ENCODE data around the gene PPP2R5A. TPM values are rescaled to one million over a fixed set of nuclear protein-coding genes. Genes with fewer than 3 reads are reported as not detected.

The PPP2R5A gene
- total RNA-seq, 2 experiments from 2014 or later: 42.7 to 44.0 TPM

DNA sequence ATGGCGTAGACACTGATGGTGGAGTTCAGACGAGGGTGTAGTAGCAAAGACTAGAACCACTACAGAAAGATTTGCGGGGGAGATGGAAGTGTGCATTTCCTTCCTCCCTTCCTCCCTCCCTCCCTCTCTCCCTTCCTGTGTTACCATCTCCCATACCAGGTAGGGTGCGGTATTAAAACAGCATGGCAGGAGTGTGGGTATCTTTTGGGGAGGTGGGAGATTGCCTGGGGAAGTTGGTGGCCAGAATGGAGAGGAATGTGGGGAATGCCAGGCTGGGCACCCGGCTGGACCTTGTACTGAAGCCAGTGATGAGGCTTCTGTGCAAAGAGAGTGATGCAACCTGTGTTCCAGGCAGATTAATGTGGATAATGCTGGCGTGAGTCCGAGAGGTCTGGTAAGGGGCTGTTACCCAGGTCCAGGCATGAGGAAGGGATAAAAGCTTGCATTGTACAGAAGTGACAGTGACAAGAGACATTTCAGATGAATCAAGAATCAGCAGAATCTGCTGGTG is 30.3 kb upstream of the PPP2R5A start:
- no peak for ATAC-seq
- Mint-ChIP-seq H3K4me3 (peak overlapping the region; percentile 16), H3K36me3 (peaks cover 2% of the 10 kb centered on the region), H3K4me1 (peaks cover 46% of the 10 kb centered on the region), H3K9me3 (ENCODE audit: low read depth) (no peaks in the 10 kb centered on the region), H3K27ac (peak overlapping the region; percentile 78), H3K27me3 (no peaks in the 10 kb centered on the region)
- CTCF ChIA-PET: interaction anchor here (0.8 to 2.5 kb wide), 3 partner anchors 9 to 574 kb away, joined by 3 to 6 read pairs (median 6); no protein-coding TSS in a partner anchor
- DNase-seq: no peak

DNA sequence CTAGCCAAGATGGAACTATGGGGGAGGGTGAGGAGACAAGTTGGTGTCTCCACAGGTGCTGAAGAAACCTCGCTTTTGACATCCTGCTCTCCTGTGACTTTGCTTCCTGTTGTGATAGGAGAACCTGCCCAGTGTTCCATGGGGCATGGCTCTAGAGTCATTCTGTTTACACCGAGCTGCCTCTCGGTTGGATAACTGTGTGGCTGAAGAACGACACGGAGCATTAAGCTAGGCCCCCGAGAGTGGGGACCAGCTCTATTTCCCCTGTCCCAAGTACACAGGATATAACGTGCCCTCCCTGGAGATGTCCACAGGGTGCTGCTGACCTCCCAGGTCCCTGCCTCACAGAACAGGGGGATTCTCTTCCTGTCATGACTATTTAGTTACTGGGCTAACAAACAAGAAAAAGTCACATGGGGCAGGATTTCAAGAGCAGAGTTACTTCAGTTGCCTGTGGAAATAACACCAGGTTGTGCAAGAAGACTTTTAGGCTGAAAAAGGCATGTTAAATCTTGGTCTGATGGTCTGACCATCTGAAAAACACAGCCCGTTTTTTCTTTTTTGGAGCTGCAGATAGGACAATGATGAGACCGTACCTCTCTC is 29.4 kb upstream of the PPP2R5A start:
- H3K9me3 Mint-ChIP-seq (ENCODE audit: low read depth): no peaks in the 10 kb centered on the region
- peak overlapping the region; percentile 28 for H3K4me3 Mint-ChIP-seq
- H3K27me3 Mint-ChIP-seq: no peaks in the 10 kb centered on the region
- DNase-seq (no peak), ATAC-seq (peak; percentile 37)
- peak overlapping the region; percentile 78 for H3K27ac Mint-ChIP-seq
- H3K4me1 Mint-ChIP-seq: peaks cover 52% of the 10 kb centered on the region
- peaks cover 2% of the 10 kb centered on the region for H3K36me3 Mint-ChIP-seq
- CTCF ChIA-PET: interaction anchor here (1.0 to 2.5 kb wide), 10 partner anchors 10 to 494 kb away, joined by 3 to 6 read pairs (median 4); partner anchors contain the start of genes DTL and INTS7

DNA sequence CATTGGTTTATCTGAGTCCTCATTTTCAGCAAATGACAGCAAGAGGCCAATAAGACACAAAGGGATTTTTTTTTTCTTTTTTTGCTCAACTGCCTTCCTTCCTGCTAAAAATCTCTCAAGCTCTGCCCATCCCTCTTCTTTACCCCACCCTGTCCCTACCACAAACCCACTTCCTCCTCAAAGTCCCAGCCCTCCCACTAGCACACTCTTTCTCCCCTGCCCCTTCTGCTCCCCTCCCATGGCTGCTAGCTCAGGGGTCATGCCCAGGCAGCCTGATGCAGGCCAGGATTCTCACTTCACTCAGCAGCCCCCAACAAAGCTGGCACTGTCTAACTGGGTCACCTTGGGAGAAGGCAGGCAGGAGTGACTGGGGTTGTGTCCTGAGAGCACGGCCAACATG is 28.8 kb upstream of the PPP2R5A start:
- Mint-ChIP-seq H3K4me3 (peak overlapping the region; percentile 28), H3K36me3 (peaks cover 1% of the 10 kb centered on the region), H3K4me1 (peaks cover 54% of the 10 kb centered on the region), H3K9me3 (ENCODE audit: low read depth) (no peaks in the 10 kb centered on the region), H3K27me3 (no peaks in the 10 kb centered on the region), H3K27ac (peak overlapping the region; percentile 78)
- DNase-seq (peak; percentile 81), ATAC-seq (peak; percentile 79)
- CTCF ChIA-PET: interaction anchor here (1.2 to 2.5 kb wide), 9 partner anchors 11 to 494 kb away, joined by 3 to 6 read pairs (median 5); partner anchors contain the start of genes DTL and INTS7

DNA sequence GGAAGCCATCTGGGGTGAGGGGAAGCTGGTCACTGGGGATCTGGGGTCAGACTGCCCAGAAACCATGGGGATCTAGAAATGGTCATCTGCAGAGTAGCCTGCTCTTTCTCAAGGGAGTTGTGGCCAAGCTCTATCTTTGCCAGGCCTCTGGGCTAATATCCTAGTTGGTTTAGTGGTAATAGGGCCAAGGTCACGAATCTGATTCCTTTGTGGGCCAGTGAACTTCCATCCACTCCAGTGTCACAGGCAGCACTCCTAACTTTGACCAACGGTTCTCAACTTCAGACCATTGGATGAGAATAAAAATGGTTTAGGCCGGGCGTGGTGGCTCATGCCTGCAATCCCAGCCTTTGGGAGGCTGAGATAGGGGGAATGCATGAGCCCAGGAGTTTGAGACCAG is 28.1 kb upstream of the PPP2R5A start:
- peaks cover 1% of the 10 kb centered on the region for H3K36me3 Mint-ChIP-seq
- no peak for ATAC-seq
- DNase-seq: no peak
- H3K4me3 Mint-ChIP-seq: no peak overlapping the region
- peaks cover 56% of the 10 kb centered on the region for H3K4me1 Mint-ChIP-seq
- no peaks in the 10 kb centered on the region for H3K27me3 Mint-ChIP-seq
- CTCF ChIA-PET: interaction anchor here (1.2 to 2.5 kb wide), 5 partner anchors 12 to 222 kb away, joined by 3 to 6 read pairs (median 5); partner anchors contain the start of genes DTL and INTS7
- H3K9me3 Mint-ChIP-seq (ENCODE audit: low read depth): no peaks in the 10 kb centered on the region
- H3K27ac Mint-ChIP-seq: no peak overlapping the region

DNA sequence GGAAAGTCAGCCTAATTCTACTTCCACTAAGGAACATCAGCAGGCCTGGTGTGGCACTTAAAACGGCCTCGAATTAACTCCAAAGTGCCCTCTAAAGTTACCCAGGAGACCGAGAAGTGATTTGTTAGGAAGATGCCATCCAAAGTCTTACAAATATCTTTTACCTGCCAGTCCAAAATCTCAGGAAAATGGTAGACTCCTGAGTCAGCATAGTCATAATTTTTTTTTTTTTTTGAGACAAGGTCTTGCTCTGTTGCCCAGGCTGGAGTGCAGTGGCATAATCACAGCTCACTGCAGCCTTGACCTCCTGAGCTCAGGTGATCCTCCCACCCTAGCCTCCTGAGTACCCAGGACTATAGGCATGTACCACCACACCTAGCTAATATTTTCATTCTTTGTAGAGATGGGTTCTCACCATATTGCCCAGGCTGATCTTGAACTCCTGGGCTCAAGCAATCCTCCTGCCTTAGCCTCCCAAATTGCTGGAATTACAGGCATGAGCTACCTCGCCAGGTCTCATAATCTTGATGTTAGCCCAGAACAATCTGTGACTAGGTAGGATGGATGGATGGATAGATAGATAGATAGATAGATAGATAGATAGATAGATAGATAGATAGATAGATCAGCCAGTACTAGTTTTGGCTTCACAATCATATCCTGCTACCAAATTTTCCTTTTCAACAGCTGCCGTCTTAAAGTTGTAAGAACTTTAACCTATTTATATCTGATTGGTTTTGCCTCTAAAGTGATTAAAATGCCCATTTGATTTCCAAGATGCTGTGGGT is 25.3 kb upstream of the PPP2R5A start:
- Mint-ChIP-seq H3K4me1 (peaks cover 42% of the 10 kb centered on the region), H3K9me3 (ENCODE audit: low read depth) (no peaks in the 10 kb centered on the region), H3K4me3 (no peak overlapping the region), H3K36me3 (peaks cover 1% of the 10 kb centered on the region), H3K27me3 (no peaks in the 10 kb centered on the region), H3K27ac (no peak overlapping the region)
- CTCF ChIA-PET: interaction anchor here (0.7 to 1.8 kb wide), 4 partner anchors 24 to 50 kb away, joined by 3 to 5 read pairs (median 4); no protein-coding TSS in a partner anchor
- no peak for ATAC-seq
- DNase-seq: no peak

DNA sequence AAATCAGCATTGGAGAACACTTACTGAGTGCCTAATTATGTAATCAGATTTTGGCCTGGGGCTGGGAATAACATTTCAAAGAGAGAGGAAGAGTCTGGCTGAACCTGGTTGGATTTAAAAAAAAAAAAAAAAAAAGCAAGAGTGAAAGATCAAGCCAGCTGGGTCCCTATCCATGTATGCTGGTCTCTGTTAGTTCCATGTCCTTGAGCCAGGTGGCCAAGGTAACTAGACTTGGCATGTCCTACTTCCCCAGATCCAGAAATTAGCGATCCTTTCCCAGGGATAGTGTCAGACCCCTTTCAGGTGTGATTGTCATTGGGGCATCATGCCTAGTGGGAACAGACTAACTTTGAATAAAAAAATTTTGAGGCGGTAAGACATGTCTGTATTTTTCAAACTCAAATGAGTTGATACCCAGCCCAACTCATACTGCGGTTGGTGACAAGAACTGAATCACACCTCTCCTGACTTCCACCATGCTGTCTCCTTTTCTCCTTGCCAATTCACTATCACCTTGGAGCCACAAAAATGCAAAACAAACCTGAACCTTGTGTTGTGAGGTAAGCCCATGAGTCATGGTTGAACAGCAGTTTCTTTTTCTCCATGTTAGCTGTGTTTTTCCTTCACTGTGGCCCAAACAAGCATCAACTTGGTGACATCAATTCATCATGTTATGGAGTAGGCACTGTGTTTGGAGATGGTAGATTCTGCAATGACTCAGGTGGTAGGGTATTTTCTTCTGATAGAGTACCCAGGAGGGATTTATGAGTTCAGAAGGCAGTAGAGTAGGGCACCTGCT is 24.5 kb upstream of the PPP2R5A start:
- CTCF ChIA-PET: interaction anchor here (0.7 to 1.8 kb wide), 6 partner anchors 25 to 225 kb away, joined by 3 to 5 read pairs (median 3); partner anchors contain the start of genes DTL and INTS7
- Mint-ChIP-seq H3K36me3 (peaks cover 1% of the 10 kb centered on the region), H3K4me1 (peaks cover 33% of the 10 kb centered on the region), H3K4me3 (no peak overlapping the region), H3K9me3 (ENCODE audit: low read depth) (no peaks in the 10 kb centered on the region), H3K27me3 (no peaks in the 10 kb centered on the region), H3K27ac (peak overlapping the region; percentile 0)
- ATAC-seq (peak; percentile 37), DNase-seq (no peak)

GRCh38 chr1:212261361-212261929 is 23.8 kb upstream of the PPP2R5A start:
- CTCF ChIA-PET: interaction anchor here (1.1 kb wide), 2 partner anchors 27 to 226 kb away, joined by 3 read pairs; partner anchors contain the start of genes DTL and INTS7
- H3K9me3 Mint-ChIP-seq (ENCODE audit: low read depth): no peaks in the 10 kb centered on the region
- H3K4me1 Mint-ChIP-seq: peaks cover 26% of the 10 kb centered on the region
- H3K27me3 Mint-ChIP-seq: no peaks in the 10 kb centered on the region
- H3K4me3 Mint-ChIP-seq: no peak overlapping the region
- DNase-seq: no peak
- ATAC-seq: peak; percentile 2
- peak overlapping the region; percentile 0 for H3K27ac Mint-ChIP-seq
- H3K36me3 Mint-ChIP-seq: peaks cover 1% of the 10 kb centered on the region

DNA sequence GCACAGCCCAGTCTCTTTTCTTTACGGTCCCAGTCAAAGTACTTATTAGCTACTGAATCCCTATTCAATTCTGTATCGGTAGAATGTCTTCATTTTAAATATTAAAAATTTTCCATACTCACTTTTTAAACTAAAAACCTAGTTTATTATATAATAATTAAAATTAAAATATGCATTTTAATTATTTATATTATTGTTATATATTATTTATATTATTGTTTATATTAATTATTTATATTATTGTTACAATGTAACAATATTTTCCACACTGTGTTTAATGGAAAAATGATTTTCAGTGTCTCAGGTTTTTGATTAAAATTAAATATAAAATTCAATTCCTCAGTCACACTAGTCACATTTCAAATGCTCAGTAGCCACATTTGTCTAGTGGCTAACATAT is 18.2 kb upstream of the PPP2R5A start:
- Mint-ChIP-seq H3K36me3 (peaks cover 3% of the 10 kb centered on the region), H3K27ac (no peak overlapping the region), H3K9me3 (ENCODE audit: low read depth) (no peaks in the 10 kb centered on the region), H3K4me3 (no peak overlapping the region), H3K4me1 (peaks cover 7% of the 10 kb centered on the region), H3K27me3 (peaks cover 20% of the 10 kb centered on the region)
- DNase-seq: no peak
- CTCF ChIA-PET: no interaction called here
- no peak for ATAC-seq

GRCh38 chr1:212267460-212267859 is 17.8 kb upstream of the PPP2R5A start:
- ATAC-seq: no peak
- Mint-ChIP-seq H3K27ac (no peak overlapping the region), H3K4me1 (peaks cover 5% of the 10 kb centered on the region), H3K27me3 (peaks cover 20% of the 10 kb centered on the region), H3K9me3 (ENCODE audit: low read depth) (no peaks in the 10 kb centered on the region), H3K36me3 (peaks cover 2% of the 10 kb centered on the region), H3K4me3 (no peak overlapping the region)
- CTCF ChIA-PET: no interaction called here
- no peak for DNase-seq

- H3K4me1 Mint-ChIP-seq: peaks cover 5% of the 10 kb centered on the region
- CTCF ChIA-PET: interaction anchor here (1.6 kb wide), 1 partner anchor 13 kb away, joined by 4 read pairs; no protein-coding TSS in a partner anchor
- ATAC-seq (no peak), DNase-seq (no peak)
- peaks cover 20% of the 10 kb centered on the region for H3K27me3 Mint-ChIP-seq
- no peak overlapping the region for H3K27ac Mint-ChIP-seq
- H3K9me3 Mint-ChIP-seq (ENCODE audit: low read depth): no peaks in the 10 kb centered on the region
- H3K36me3 Mint-ChIP-seq: peaks cover 2% of the 10 kb centered on the region
- no peak overlapping the region for H3K4me3 Mint-ChIP-seq
Observed at GRCh38 chr1:212269306-212269705, 15.9 kb upstream of the PPP2R5A start.

DNA sequence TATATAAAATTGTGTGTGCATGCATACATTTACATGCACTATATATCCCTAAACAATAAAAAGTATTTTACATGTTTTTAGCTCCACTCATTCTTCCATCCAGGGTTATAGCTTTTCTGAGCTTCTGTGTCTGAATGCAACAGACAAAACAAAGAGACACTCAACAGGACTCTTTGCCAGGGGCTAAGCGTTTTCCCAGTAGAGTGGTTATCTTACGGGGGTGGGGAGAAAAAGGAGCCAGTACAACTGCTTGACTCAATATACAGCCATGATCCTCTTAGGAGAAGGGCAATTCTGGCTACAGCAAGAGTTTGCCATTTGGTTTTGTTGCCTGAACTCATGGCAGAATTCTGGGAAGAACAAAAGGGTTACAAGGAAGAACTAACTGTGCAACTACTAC is 14.6 kb upstream of the PPP2R5A start:
- H3K27me3 Mint-ChIP-seq: peaks cover 20% of the 10 kb centered on the region
- H3K27ac Mint-ChIP-seq: no peak overlapping the region
- H3K36me3 Mint-ChIP-seq: peaks cover 2% of the 10 kb centered on the region
- ATAC-seq (no peak), DNase-seq (no peak)
- H3K4me3 Mint-ChIP-seq: no peak overlapping the region
- no peaks in the 10 kb centered on the region for H3K9me3 Mint-ChIP-seq (ENCODE audit: low read depth)
- CTCF ChIA-PET: interaction anchor here (1.3 kb wide), 1 partner anchor 200 kb away, joined by 4 read pairs; no protein-coding TSS in a partner anchor
- peaks cover 5% of the 10 kb centered on the region for H3K4me1 Mint-ChIP-seq

GRCh38 chr1:212271234-212271633 is 14.0 kb upstream of the PPP2R5A start:
- Mint-ChIP-seq H3K4me1 (peaks cover 5% of the 10 kb centered on the region), H3K36me3 (peaks cover 2% of the 10 kb centered on the region), H3K27me3 (peaks cover 20% of the 10 kb centered on the region), H3K9me3 (ENCODE audit: low read depth) (no peaks in the 10 kb centered on the region), H3K27ac (no peak overlapping the region), H3K4me3 (no peak overlapping the region)
- CTCF ChIA-PET: interaction anchor here (0.6 to 1.3 kb wide), 2 partner anchors 200 to 1036 kb away, joined by 3 to 4 read pairs; no protein-coding TSS in a partner anchor
- ATAC-seq (no peak), DNase-seq (no peak)
